HG03175 (cell line): ENCODE data around the gene CXCL3.

Experiments used
- ATAC-seq: cut with Tn5 transposase; IDR thresholded peaks from one replicate; pipeline ENCODE4 v1.9.1; 2021; ENCODE audit warnings: mild to moderate bottlenecking, moderate library complexity; ENCODE audit not compliant: unreplicated experiment

CXCL3 gene

GRCh38 chr4:74056114-74056857, 17.8 kb upstream of the CXCL3 start:
- no peak for ATAC-seq

DNA sequence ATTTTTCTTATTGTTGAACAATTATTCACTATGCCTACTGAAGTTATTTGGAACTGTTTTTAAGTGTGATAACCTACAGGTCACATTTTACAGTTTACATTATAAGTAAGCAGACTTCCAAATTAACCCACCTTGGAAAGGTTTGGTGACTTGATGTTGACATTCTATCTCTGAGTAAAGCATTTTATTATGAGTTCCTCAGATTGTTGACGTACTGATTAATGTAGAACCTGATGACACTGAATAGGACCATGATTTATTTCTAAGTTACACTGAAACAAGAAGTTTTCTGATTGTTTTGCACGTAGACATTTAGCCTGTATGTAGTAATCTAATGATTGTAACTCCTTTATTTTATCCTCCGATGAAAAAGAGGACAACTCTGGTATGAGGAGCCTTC, 17.0 kb upstream of the CXCL3 start:
- ATAC-seq = no peak

- no peak for ATAC-seq
These were observed 16.6 kb upstream of the CXCL3 start for GRCh38 chr4:74055096-74055495.

DNA sequence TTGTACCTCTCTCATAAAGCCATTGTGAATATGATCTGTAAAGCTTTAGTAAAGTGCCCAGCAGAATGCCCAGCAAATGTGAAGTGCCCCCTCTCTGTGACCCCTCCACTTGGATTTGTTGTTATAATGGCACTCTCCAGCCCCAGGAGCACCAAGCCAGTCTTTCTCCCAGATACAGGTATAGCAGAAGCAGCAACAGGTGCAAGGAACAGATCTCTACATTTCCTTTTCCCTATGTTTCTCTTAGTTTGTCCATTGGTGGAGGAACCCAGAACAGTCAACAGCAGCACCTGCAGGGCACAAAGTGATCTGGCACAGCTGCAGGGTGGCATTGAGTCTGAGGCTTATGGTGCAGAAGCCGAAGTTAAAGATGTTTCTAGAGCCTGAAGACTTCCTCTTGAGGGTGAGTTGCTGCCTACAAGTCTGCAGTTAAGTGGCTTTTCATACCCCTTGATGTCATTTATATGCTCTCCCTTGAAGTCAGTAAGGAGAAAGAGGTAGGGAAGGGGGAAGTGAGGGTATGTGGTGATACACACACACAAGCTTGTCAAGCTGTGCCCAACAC, 16.1 kb upstream of the CXCL3 start:
- no peak for ATAC-seq

DNA sequence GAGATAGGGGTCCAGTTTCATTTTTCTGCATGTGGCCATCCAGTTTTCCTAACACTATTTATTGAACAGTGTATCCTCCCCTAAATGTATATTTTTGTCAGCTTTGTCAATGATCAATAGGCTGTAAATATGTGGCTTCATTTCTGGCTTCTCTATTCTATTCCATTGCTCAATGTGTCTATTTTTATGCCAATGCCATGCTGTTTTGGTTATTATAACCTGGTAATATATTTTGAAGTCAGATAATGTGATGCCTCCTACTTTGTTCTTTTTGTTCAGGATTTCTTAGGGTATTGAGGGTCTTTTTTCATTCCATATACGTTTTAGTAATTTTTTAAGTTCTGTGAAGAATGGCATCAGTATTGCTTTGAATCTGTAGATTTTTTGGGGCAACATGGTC, 8.7 kb upstream of the CXCL3 start:
- no peak for ATAC-seq

DNA sequence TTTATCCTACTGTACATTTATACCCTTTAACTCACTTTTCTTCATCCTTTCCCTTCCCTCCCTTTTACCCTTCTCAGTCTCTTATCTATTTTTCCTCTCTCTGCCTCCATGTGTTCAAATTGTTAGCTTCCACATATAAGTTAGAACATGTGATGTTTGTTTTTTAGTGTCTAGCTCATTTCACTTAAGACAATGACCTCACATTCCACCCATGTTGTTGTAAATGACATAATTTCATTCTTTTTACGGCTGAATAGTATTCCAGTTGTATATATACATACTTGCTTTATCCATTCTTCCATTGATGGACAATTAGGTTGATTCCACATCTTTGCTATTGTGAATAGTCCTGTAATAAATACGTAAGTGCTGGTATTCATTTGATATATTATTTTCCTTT, 7.3 kb upstream of the CXCL3 start:
- ATAC-seq = no peak

DNA sequence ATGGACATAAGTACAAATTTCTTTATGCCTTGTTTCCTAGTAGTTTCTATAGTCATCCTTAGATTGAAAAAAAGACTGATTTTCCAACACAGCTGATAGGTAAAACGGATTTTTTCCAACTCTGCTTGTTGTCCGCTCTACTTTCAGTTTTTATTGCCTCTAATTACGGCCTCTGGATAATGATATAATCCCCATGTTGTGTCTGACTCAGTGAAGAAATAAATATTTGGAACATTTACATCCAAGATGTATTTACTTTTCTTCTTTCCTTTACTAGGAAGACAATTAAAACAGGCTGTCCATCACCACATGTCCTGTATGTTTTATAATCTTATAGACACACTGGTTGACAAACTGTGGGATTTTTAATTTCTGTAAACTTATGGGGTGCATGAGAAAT, 6.8 kb upstream of the CXCL3 start:
- ATAC-seq = no peak

GRCh38 chr4:74044677-74045076, 6.2 kb upstream of the CXCL3 start:
- ATAC-seq = no peak

GRCh38 chr4:74042681-74043080, 4.2 kb upstream of the CXCL3 start:
- no peak for ATAC-seq

DNA sequence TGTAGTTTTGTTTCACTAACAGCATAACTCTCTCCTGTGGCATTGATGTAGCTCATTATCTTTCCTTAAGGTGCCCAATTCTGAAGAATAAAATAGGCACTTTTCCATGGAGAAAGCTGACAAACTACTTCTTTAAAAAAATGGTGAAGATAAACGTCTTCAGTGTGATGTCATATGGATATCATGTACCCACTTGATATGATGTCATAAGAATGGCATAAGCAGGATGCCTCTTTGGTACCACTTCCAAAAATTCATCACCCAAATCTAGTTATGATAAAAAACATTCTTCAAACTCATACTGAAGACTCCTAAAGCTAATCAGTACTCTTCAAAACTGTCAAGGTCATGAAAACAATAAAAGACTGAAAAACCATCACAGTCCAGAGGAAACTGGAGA, 2.9 kb upstream of the CXCL3 start:
- no peak for ATAC-seq

GRCh38 chr4:74039315-74039763, 850 bp upstream of the CXCL3 start:
- peak; percentile 5 for ATAC-seq

- ATAC-seq = no peak
These were observed 434 bp downstream of the CXCL3 start for GRCh38 chr4:74038086-74038424.

GRCh38 chr4:74037076-74037955, 1.2 kb downstream of the CXCL3 start:
- ATAC-seq = no peak

DNA sequence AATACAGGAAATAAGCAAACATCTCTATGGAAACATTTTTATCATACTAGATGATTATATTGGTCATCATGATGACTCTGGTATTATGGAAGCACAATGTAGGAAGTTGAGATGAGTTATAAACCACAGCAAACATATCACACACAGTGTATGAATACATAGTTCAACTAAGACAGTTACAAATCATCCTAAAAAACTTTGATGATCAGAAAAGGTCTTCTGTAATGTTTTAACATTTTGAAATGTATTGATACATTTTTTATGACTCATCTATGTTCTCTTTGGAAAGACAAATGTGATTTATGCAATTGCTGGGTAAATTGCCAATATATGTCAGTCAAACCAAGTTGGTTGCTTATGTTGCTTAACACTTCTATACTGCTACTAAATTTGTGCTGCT, 4.8 kb downstream of the CXCL3 start:
- no peak for ATAC-seq

DNA sequence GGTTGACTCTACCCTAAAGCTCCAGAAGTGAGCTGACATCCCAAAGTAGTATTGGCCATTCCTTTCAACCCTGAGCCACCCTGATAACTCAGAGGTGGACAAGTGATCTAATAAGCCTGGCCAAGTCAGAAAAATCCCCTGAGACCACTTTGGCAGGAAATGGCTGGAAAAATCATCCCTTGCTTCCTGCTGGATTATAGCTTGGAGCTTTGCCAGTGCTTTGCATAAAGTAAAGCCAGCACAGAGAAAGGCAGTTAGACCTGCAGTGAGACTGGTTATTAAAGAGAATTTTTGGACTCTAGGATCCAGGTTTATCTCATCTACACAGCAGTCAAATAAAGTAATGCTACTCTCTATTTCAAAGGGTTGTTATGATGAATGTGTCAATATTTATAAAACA, 6.4 kb downstream of the CXCL3 start:
- ATAC-seq = no peak

DNA sequence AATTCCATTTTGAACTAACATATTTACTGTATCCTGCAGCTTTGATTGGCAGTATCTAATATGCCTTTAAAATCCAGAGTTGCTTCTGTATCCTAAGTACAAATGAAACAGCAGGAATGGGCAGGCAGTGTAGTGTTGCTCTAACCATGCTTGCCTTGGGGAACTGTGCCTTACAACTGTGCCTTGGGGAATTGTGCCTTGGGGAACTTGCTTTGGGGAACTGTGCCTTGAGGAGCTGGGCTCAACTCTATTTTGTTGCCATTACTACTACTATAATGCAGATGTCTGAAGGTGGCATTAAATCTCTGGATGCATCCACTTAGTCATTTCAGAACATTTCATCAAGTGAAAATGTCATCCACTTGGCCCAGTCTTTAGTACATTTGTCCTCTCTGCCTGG, 6.9 kb downstream of the CXCL3 start:
- ATAC-seq = no peak

- ATAC-seq = no peak
These were observed 8.2 kb downstream of the CXCL3 start for GRCh38 chr4:74030285-74030684.

DNA sequence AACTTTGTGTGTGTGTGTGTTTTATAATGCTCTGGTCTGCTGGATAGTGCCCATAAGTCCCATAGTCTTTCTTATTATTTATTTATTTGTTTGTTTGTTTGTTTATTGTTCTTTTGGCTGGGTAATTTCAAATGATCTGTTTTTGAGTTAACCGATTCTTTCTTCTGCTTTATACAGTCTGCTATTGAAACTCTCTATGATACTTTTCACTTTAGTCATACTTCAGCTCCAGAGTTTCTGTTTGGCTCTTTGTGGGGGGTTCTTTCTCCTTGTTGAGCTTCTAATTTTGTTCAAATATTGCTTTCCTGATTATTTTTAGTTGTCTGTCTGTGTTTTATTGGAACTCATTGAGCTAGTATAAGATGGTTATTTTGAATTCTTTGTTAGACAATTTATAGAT, 10.0 kb downstream of the CXCL3 start:
- no peak for ATAC-seq

GRCh38 chr4:74023709-74024108, 14.8 kb downstream of the CXCL3 start:
- no peak for ATAC-seq

DNA sequence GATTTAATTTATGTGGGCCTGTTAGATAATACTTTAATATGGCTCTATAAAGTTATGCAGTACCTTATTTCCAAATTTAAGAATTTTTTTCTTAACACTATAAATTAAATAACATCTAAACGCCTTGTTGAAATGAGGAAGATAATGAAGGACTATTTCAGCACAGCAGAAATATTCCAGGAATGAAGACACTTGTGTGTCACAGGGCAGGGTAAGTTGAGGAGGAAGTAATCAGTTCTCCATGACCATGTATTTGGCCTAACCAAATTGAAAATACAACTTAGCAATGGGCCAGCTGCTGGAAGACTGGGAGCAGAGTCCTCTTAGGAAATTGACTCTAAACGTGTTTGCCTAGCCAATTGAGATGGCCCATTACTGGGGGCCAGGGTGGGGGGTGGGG, 16.9 kb downstream of the CXCL3 start:
- ATAC-seq = no peak

- no peak for ATAC-seq
These were observed 19.7 kb downstream of the CXCL3 start for GRCh38 chr4:74018771-74019170.

DNA sequence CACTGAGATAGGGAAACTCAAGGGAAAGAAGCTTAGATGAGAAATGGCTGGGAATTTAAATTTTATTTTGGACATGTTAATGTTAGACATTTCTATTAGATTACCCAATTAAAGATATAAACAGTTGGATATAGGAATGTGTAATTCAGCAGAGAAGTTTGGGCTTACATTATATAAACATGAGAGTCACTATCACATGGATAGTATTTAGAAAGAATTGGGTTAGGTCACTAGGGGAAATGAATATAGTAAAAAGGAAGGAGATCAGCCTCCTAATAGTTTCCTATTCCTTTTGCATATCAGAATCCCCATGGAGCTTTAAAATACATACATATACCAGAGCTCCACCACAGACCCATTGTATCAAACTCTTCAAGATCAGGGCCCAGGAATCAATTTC, 20.4 kb downstream of the CXCL3 start:
- ATAC-seq = no peak
